Thoracic aorta (tissue), 2 donors: ENCODE data around the gene TCP10L. TPM values are rescaled to one million over a fixed set of nuclear protein-coding genes. Genes with fewer than 3 reads are reported as not detected.

Experiments
- ATAC-seq: fragments of 150-250 bp; one replicate; pipeline ENCODE4 v1.8.0; 2017; ENCODE audit warnings: low read depth; ENCODE audit not compliant: insufficient number of reproducible peaks, low FRiP score
- DNase-seq: peaks from one replicate; pipeline ENCODE4 v3.0.0-alpha.2; 2020; ENCODE audit warnings: low spot score
- H3K27ac ChIP-seq, 2 donors: fragments of 200-600 bp; sonication (generic); 1 replicate in 1 of 2; 2 replicates in 1 of 2; pipeline ENCODE4 v1.5.1; 2016; ENCODE audit warnings: mild to moderate bottlenecking in 2 of 2, moderate library complexity in 2 of 2
- H3K27me3 ChIP-seq: fragments of 200-600 bp; sonication (generic); replicated peaks from 2 replicates; pipeline ENCODE4 v1.6.0; 2016; ENCODE audit warnings: mild to moderate bottlenecking; ENCODE audit not compliant: insufficient read depth
- H3K36me3 ChIP-seq: fragments of 200-600 bp; sonication (generic); one replicate; pipeline ENCODE4 v1.5.1; 2016
- H3K4me1 ChIP-seq, 2 donors: fragments of 200-600 bp; sonication (generic); 1 replicate in 1 of 2; 2 replicates in 1 of 2; pipeline versions ENCODE4 v1.5.1 to v1.6.0; 2016; ENCODE audit warnings: low read depth in 2 of 2, mild to moderate bottlenecking in 1 of 2; ENCODE audit not compliant: control insufficient read depth in 1 of 2
- H3K4me3 ChIP-seq: fragments of 200-600 bp; sonication (generic); 2 replicates; pipeline ENCODE4 v1.5.1; 2016; ENCODE audit warnings: mild to moderate bottlenecking
- H3K9me3 ChIP-seq: fragments of 200-600 bp; sonication (generic); 2 replicates; pipeline ENCODE4 v1.5.1; 2016
- CTCF ChIP-seq: fragments of 200-600 bp; sonication (generic); IDR thresholded peaks from one replicate; pipeline ENCODE4 v1.5.1; 2019; ENCODE audit warnings: antibody characterized with exemption
- total RNA-seq, 2 donors: library from RNA; depleted of rRNA; stranded (reverse); fragments of >200 nt; gene quantifications; one replicate each; pipeline versions ENCODE4 v1.1.0 to v1.2.3, GENCODE V29; 2016

The TCP10L gene
- total RNA-seq, 2 donors from 2014 or later = 2.8 TPM; not detected in 1

GRCh38 chr21:32580949-32581348, 4.4 kb downstream of the TCP10L start:
- no peak for TF ChIP-seq CTCF
- no peaks in the 10 kb centered on the region for H3K27me3 ChIP-seq
- no peak overlapping the region for H3K27ac ChIP-seq
- H3K4me1 ChIP-seq = no peaks in the 10 kb centered on the region
- H3K4me3 ChIP-seq = no peak overlapping the region
- H3K36me3 ChIP-seq = no peaks in the 10 kb centered on the region
- no peaks in the 10 kb centered on the region for H3K9me3 ChIP-seq
- DNase-seq (no peak), ATAC-seq (no peak)

GRCh38 chr21:32578107-32578691, 7.1 kb downstream of the TCP10L start:
- H3K9me3 ChIP-seq = no peaks in the 10 kb centered on the region

DNA sequence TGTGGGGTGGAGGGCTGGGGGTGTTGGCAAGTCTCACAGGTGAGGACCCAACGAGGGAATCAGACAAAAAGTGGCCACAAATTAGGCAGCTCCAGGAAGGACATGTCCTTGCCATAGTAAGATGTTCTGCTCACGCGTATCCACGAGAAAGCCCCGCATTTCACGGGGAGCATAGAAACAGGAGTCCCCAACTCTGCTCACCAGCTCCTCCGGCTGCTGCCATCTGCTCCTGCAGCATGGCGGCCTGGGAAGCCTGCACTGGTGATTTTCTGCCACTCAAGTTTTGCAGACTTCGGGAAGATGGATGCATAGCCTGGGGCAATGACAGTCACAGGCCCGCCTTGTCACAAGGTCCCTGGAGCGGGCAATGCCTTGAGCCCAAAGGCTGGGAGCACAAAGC, 9.3 kb downstream of the TCP10L start:
- ATAC-seq (no peak), DNase-seq (no peak)
- H3K36me3 ChIP-seq = no peaks in the 10 kb centered on the region
- H3K9me3 ChIP-seq = no peaks in the 10 kb centered on the region
- no peak overlapping the region for H3K4me3 ChIP-seq
- TF ChIP-seq CTCF = no peak
- H3K4me1 ChIP-seq = no peaks in the 10 kb centered on the region
- H3K27ac ChIP-seq = no peak overlapping the region
- no peaks in the 10 kb centered on the region for H3K27me3 ChIP-seq

More at GRCh38 chr21:32578107-32578691, 7.1 kb downstream of the TCP10L start:
- Histone ChIP-seq H3K27me3 (no peaks in the 10 kb centered on the region), H3K4me1 (no peaks in the 10 kb centered on the region), H3K27ac (no peak overlapping the region), H3K4me3 (no peak overlapping the region), H3K36me3 (no peaks in the 10 kb centered on the region)
- no peak for DNase-seq
- ATAC-seq = no peak
- TF ChIP-seq CTCF = no peak

DNA sequence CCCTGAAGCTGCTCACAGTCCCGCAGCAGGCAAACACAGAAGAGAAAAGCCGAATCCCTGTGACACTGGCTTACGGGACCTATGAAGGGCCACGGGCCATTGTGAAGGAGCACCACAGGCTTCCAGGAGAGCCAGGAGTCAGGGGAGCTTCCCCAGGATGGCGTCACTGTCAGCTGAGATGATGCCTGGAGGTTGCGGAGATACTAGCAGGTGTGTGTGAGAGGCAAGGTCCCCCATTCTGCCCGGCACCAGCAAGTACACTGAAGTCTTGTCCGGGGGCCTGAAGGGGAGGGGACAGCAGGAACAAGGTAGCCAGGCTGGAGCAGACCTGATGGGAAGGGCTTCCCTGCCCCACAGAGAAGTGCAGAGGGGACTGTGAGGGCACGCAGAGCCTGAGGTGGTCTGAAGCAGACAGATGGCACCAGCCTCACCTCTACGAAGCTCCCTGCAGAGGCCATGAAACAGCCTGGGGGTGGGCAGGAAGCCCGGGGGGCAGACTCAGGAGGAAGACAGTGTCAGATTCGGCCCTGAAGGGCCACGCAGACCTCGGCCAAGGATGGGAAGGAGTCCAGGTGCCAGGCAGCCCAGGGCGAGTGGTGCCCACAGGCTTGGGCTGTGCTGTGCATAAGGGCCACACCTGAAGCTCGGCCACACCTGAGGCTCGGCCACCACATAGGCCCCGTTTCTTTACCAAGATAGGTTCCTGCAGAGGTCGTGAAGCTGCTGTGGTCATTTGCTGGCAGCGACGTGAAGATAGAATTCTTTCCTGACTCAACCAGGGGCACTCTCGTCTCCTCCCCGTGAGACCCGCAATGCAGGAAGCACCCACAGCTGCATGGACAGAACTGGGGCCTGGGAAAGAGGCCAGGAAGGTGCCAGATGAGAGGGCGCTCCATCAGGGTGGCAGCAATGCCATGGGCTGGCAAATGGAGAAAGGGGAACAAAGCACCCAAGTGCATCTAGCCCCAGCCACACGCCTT, 10.1 kb downstream of the TCP10L start:
- no peaks in the 10 kb centered on the region for H3K36me3 ChIP-seq

More for the DNA sequence above, 10.1 kb downstream of the TCP10L start:
- ATAC-seq (no peak), DNase-seq (no peak)
- H3K27me3 ChIP-seq = no peaks in the 10 kb centered on the region
- H3K9me3 ChIP-seq = no peaks in the 10 kb centered on the region
- no peak overlapping the region for H3K4me3 ChIP-seq
- H3K27ac ChIP-seq = no peak overlapping the region
- H3K4me1 ChIP-seq = no peaks in the 10 kb centered on the region
- no peak for TF ChIP-seq CTCF
